HepG2 (cell line): ENCODE measurements around the gene ARMC5. TPM values are rescaled to one million over a fixed set of nuclear protein-coding genes. Genes with fewer than 3 reads are reported as not detected.

ENCODE experiments used
- DRAP1 ChIP-seq: IDR thresholded peaks from 2 replicates; pipeline ENCODE4 v1.6.1; 2016; ENCODE audit warnings: missing genetic modification reagents, missing compliant biosample characterization
- FOXO1 ChIP-seq: sonication (generic); formaldehyde crosslinking; IDR thresholded peaks from 2 replicates; pipeline ENCODE4 v1.4.0; 2020; ENCODE audit warnings: missing genetic modification reagents
- GATAD2A ChIP-seq: IDR thresholded peaks from 2 replicates; pipeline ENCODE4 v1.6.1; 2016
- HDAC2 ChIP-seq: sonication (generic); formaldehyde crosslinking; IDR thresholded peaks from 2 replicates; pipeline ENCODE4 v1.4.0; 2020; ENCODE audit warnings: missing genetic modification reagents
- HNF1A ChIP-seq, 2 experiments: sonication (generic) in 1 of 2; formaldehyde crosslinking in 1 of 2; IDR thresholded peaks; 2 replicates each; pipeline versions ENCODE4 v1.4.0 to v1.6.1; 2016 to 2020; ENCODE audit warnings: borderline replicate concordance in 1 of 2, low read depth in 1 of 2, mild to moderate bottlenecking in 1 of 2, missing genetic modification reagents in 1 of 2
- KDM6A ChIP-seq: IDR thresholded peaks from 2 replicates; pipeline ENCODE4 v1.6.1; 2016; ENCODE audit warnings: low read depth
- KIAA2018 ChIP-seq: sonication (generic); formaldehyde crosslinking; IDR thresholded peaks from 2 replicates; pipeline ENCODE4 v1.5.0; 2020; ENCODE audit warnings: mild to moderate bottlenecking, missing genetic modification reagents, borderline replicate concordance
- POGZ ChIP-seq: sonication (generic); formaldehyde crosslinking; IDR thresholded peaks from 2 replicates; pipeline ENCODE4 v1.4.0; 2020; ENCODE audit warnings: mild to moderate bottlenecking, missing genetic modification reagents
- SP5 ChIP-seq: IDR thresholded peaks from 2 replicates; pipeline ENCODE4 v1.6.1; 2016; ENCODE audit warnings: low read depth, borderline replicate concordance
- ZBTB25 ChIP-seq: IDR thresholded peaks from 2 replicates; pipeline ENCODE4 v1.6.1; 2018; ENCODE audit warnings: missing genetic modification reagents
- ZFP36L2 ChIP-seq: sonication (generic); formaldehyde crosslinking; IDR thresholded peaks from 2 replicates; pipeline ENCODE4 v1.4.0; 2020; ENCODE audit warnings: missing genetic modification reagents
- ZNF124 ChIP-seq: sonication (generic); formaldehyde crosslinking; IDR thresholded peaks from 2 replicates; pipeline ENCODE4 v1.4.0; 2020; ENCODE audit warnings: missing genetic modification reagents
- ZNF703 ChIP-seq: sonication (generic); formaldehyde crosslinking; IDR thresholded peaks from 2 replicates; pipeline ENCODE4 v1.5.1; 2020; ENCODE audit warnings: missing genetic modification reagents, mild to moderate bottlenecking, moderate library complexity, borderline replicate concordance
- polyA plus RNA-seq, 8 experiments: library from polyadenylated mRNA; depleted of rRNA in 3 of 8; stranded (reverse) in 7 of 8; unstranded in 1 of 8; fragments of >200 nt; fragmentation: Illumina TruSeq in 4 of 8; extraction: Trizol in 4 of 8; gene quantifications; 2 replicates each; pipeline versions ENCODE4 v1.2.1 to v1.2.3, GENCODE V29; 2011 to 2016; ENCODE audit warnings: low read depth in 4 of 8, missing spikeins in 1 of 8, mixed read lengths in 1 of 8; ENCODE audit not compliant: insufficient read depth in 1 of 8
- total RNA-seq, 5 experiments: library from RNA; depleted of rRNA; stranded (reverse); fragments of >200 nt; fragmentation: Illumina TruSeq; extraction: Trizol; gene quantifications; 2 replicates each; pipeline ENCODE4 v1.2.3, GENCODE V29; 2016; ENCODE audit warnings: low read depth in 1 of 5

The ARMC5 gene
- total and polyA plus RNA-seq, 2 of the 13 experiments (the other 11 are each of a cell fraction or from before 2014, with no cell fraction given): 10.8 to 22.3 TPM

GRCh38 chr16:31451681-31452351 lies 7.5 kb upstream of the ARMC5 start (continued):
- TF ChIP-seq ZFP36L2 (CRISPR knock-in tag): no peak
- TF ChIP-seq SP5 (CRISPR knock-in tag): 0 out of 2 replicates have a peak, but pooled peaks have one; percentile 29
- 0 out of 2 replicates have a peak, but pooled peaks have one; percentile 29 for TF ChIP-seq HDAC2 (CRISPR knock-in tag)
- no peak for TF ChIP-seq HNF1A (IDR thresholded peaks at IDR 0.05; ENCODE audit: low read depth)
- no peak for TF ChIP-seq HNF1A (CRISPR knock-in tag; IDR thresholded peaks at IDR 0.05; ENCODE audit: borderline replicate concordance)
- TF ChIP-seq POGZ: 0 out of 2 replicates have a peak, but pooled peaks have one; percentile 15
- no peak for TF ChIP-seq KDM6A (CRISPR knock-in tag)
- 0 out of 2 replicates have a peak, but pooled peaks have one; percentile 33 for TF ChIP-seq ZBTB25 (CRISPR knock-in tag)
- 0 out of 2 replicates have a peak, but pooled peaks have one; percentile 44 for TF ChIP-seq DRAP1 (CRISPR knock-in tag)
- TF ChIP-seq GATAD2A (CRISPR knock-in tag): peak; percentile 69
- TF ChIP-seq ZNF124 (CRISPR knock-in tag): no peak
- no peak for TF ChIP-seq KIAA2018
- no peak for TF ChIP-seq ZNF703 (CRISPR knock-in tag)
- TF ChIP-seq FOXO1: 0 out of 2 replicates have a peak, but pooled peaks have one; percentile 33
